PC-3 (cell line): Measurements from ENCODE around the gene PLXNB2.

ENCODE experiments used
- CTCF ChIP-seq: fragments of 300-600 bp; sonication (generic); conservative IDR thresholded peaks from 2 replicates; pipeline ENCODE4 v1.5.1; 2017; ENCODE audit warnings: antibody characterized with exemption, low read depth, mild to moderate bottlenecking, low read length
- EZH2phosphoT487 ChIP-seq: fragments of 300-600 bp; sonication (generic); IDR thresholded peaks from 2 replicates; pipeline ENCODE4 v1.6.1; 2018; ENCODE audit warnings: mild to moderate bottlenecking, antibody characterized with exemption, low read length, borderline replicate concordance

GRCh38 chr22:50301581-50301991 is 5.9 kb downstream of the PLXNB2 start:
- TF ChIP-seq EZH2phosphoT487 (no peak), CTCF (no peak)
